ENCODE results near the gene TMEM63A. TPM values are rescaled to one million over a fixed set of nuclear protein-coding genes. Genes with fewer than 3 reads are reported as not detected.

Gene TMEM63A
- total RNA-seq, 4 donors from 2014 or later = 30.1 to 57.7 (median 41.6) TPM

DNA sequence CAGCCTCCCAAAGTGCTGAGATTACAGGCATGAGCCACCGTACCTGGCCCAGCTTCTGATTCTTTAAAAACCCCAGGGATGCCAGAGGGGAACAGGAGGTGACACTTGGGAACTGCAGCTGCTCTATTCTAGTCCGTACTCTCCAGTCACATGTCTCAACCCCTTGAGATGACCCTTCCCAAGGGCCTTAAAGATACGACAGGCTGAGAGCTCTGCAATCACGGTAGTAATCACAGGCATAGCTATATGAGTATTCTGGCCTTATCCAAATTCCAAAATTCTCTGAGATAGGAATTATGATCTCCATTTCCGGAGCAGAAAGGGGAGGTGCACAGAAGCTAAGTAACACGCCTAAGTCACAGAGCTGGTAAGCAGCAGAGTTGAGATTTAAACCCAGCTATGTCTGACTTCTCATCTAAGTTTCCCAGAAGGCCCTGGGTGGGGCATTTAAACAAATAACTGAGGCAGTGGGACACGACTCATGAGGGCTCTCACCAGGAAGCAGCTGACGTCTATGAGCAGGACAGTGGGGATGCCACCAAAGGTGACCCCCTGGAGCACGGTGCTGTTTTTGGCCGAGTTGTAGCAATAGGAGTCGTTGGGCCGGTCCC, 5.2 kb downstream of the TMEM63A start:
- peaks cover 12 to 38% of the 10 kb centered on the region in 2 donors for H3K4me1 ChIP-seq
- H3K36me3 ChIP-seq = peaks cover 8 to 19% of the 10 kb centered on the region in 2 donors
- H3K9me3 ChIP-seq = no peaks in the 10 kb centered on the region
- no peaks in the 10 kb centered on the region for H3K27me3 ChIP-seq
- 87 to 91% methylated on average over 9 to 11 of the region's 12 CpGs for WGBS, 2 donors
- H3K27ac ChIP-seq = no peak overlapping the region
- TF ChIP-seq POLR2A (IDR thresholded peaks at IDR 0.05) = no peak
- TF ChIP-seq, protein P1, sequence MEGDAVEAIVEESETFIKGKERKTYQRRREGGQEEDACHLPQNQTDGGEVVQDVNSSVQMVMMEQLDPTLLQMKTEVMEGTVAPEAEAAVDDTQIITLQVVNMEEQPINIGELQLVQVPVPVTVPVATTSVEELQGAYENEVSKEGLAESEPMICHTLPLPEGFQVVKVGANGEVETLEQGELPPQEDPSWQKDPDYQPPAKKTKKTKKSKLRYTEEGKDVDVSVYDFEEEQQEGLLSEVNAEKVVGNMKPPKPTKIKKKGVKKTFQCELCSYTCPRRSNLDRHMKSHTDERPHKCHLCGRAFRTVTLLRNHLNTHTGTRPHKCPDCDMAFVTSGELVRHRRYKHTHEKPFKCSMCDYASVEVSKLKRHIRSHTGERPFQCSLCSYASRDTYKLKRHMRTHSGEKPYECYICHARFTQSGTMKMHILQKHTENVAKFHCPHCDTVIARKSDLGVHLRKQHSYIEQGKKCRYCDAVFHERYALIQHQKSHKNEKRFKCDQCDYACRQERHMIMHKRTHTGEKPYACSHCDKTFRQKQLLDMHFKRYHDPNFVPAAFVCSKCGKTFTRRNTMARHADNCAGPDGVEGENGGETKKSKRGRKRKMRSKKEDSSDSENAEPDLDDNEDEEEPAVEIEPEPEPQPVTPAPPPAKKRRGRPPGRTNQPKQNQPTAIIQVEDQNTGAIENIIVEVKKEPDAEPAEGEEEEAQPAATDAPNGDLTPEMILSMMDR (IDR thresholded peaks at IDR 0.05) = no peak
- intact Hi-C loops (cut with DNase I) = no loop called here
- no peak overlapping the region for H3K4me3 ChIP-seq (replicated peaks in 1 of 3)
- DNase-seq = no peak

DNA sequence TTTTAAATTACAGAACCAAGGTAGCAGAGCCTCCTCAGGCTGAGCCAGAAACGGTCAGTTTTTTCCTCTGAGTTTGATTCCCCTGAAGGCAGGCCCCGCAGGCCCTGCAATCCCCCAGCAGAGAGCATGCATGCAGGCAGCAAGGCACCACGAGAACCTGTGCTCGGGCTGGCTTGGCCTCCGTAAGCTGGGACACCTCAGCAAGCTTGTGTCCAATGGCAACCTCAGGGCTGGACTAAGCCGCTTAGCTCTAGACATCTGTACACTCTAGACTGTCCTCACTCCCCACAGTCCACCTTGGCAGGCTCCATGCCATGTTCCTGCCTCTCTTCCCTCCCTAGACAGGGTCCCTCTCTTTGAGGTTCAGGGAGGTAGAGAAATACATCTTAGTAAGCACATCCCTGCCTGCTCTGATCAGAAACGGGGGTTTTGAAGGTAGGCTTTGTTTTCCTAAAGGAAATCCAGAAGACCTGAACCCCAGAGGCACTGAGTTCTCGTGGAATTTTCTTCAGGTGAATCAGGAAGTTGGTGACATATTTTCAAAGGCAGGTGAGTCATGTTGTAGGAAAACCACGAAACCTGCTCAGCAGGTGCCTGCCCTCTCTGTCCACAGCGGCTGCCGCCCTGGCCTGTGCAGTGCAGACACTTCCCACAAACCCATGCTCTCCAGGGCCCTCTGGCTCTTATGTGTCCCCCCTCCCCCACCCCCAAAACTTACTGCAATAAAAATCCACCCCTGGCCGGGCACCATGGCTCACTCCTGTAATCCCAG, 7.0 kb downstream of the TMEM63A start:
- H3K4me3 ChIP-seq (replicated peaks in 1 of 3) = no peak overlapping the region
- no peak for DNase-seq
- H3K9me3 ChIP-seq = no peaks in the 10 kb centered on the region
- TF ChIP-seq POLR2A (IDR thresholded peaks at IDR 0.05) = no peak
- TF ChIP-seq, protein P1 (IDR thresholded peaks at IDR 0.05) = no peak
- H3K4me1 ChIP-seq = peaks cover 4 to 24% of the 10 kb centered on the region in 2 donors
- WGBS, 2 donors = 90% methylated on average over 12 of the region's 12 CpGs
- no peak overlapping the region for H3K27ac ChIP-seq
- intact Hi-C loops (cut with DNase I) = no loop called here
- peaks cover 19 to 25% of the 10 kb centered on the region in 2 donors for H3K36me3 ChIP-seq
- no peaks in the 10 kb centered on the region for H3K27me3 ChIP-seq

DNA sequence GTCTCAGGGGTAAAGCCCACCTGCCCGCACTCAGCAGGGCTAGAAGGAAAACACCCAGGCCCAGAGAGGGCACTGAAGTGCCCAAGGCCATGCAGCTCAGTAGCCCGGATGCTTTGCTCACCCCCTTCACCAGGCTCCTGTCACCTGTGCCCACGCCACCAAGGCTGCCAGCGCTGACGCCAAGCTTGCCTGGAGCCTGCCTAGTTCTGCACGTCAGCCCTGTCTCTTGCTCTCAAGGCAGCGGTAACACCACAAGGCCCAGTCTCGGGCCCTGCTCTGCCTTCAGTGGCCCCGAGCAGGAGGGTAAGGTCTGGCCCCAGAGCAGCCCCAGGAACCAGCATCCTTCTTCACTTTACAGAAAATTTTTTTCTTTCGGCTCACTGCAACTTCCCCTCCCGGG, 7.7 kb downstream of the TMEM63A start:
- peaks cover 3 to 16% of the 10 kb centered on the region in 2 donors for H3K4me1 ChIP-seq

DNA sequence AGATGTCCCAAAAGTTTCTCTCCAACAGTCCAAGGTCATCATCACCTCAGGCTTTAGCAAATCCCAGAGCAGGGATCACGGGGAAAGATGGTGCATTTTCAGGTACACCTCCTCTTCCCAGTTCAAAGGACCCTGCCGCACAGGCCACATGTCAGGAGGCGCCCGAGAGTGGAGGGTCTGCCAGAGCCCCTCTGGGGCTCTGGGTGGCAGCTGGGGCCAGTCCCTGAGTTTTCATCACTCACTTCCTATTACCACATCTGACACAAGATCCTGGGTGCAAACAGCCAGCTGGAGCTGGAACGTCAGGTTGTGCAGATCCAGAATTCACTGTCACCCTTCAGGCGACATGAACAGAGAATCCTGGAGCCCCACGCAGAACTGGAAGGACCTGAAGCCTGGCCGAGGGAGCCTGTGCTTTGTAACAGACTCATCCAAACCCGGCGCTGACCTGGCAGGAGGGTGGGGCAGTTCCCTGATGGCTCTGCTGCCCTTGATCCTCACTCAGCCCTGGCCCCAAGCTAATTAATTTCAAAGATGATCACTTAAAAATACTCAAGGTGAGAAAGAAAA, 8.8 kb downstream of the TMEM63A start:
- Histone ChIP-seq H3K27ac (no peak overlapping the region), H3K27me3 (no peaks in the 10 kb centered on the region), H3K4me3 (replicated peaks in 1 of 3) (no peak overlapping the region), H3K9me3 (no peaks in the 10 kb centered on the region), H3K4me1 (peaks cover 0 to 6% of the 10 kb centered on the region in 2 donors), H3K36me3 (peaks cover 19 to 33% of the 10 kb centered on the region in 2 donors)
- intact Hi-C loops (cut with DNase I) = no loop called here
- WGBS, 2 donors = 97 to 100% methylated on average over 5 to 10 of the region's 10 CpGs
- DNase-seq = no peak
- no peak for TF ChIP-seq POLR2A (IDR thresholded peaks at IDR 0.05)
- TF ChIP-seq, protein P1 (IDR thresholded peaks at IDR 0.05) = no peak

More for the DNA sequence above, 7.7 kb downstream of the TMEM63A start:
- intact Hi-C loops (cut with DNase I) = no loop called here
- DNase-seq = no peak
- WGBS, 2 donors = 96 to 99% methylated on average over 7 to 11 of the region's 11 CpGs
- Histone ChIP-seq H3K27me3 (no peaks in the 10 kb centered on the region), H3K36me3 (peaks cover 19 to 25% of the 10 kb centered on the region in 2 donors), H3K27ac (no peak overlapping the region), H3K9me3 (no peaks in the 10 kb centered on the region), H3K4me3 (replicated peaks in 1 of 3) (no peak overlapping the region)
- TF ChIP-seq POLR2A (IDR thresholded peaks at IDR 0.05) = no peak
- TF ChIP-seq, protein P1 (IDR thresholded peaks at IDR 0.05) = no peak

DNA sequence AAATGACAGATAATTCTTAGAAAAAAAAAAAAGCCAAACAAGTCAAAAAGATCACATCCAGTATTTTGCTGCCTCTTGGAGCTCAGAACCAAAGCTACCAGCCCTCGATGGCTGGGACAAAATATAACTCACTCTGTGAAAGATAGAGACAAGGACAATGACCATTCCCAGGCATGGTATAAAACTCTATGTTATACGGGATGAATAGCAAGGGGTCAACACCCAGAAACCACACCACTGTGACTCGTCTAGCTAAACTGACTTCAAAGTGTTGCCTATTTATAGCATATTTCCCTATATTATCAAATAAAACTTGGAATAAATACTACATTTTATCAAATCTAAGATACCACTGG, 10.1 kb downstream of the TMEM63A start:
- Histone ChIP-seq H3K9me3 (no peaks in the 10 kb centered on the region), H3K27me3 (no peaks in the 10 kb centered on the region), H3K4me1 (no peaks in the 10 kb centered on the region), H3K4me3 (replicated peaks in 1 of 3) (no peak overlapping the region), H3K27ac (no peak overlapping the region), H3K36me3 (peaks cover 19 to 34% of the 10 kb centered on the region in 2 donors)
- 88 to 90% methylated on average over 3 of the region's 3 CpGs for WGBS, 2 donors
- TF ChIP-seq, protein P1 (IDR thresholded peaks at IDR 0.05) = no peak
- TF ChIP-seq POLR2A (IDR thresholded peaks at IDR 0.05) = no peak
- intact Hi-C loops (cut with DNase I) = no loop called here
- DNase-seq = no peak
